ENCODE data around the gene KRTAP12-2. TPM values are rescaled to one million over a fixed set of nuclear protein-coding genes. Genes with fewer than 3 reads are reported as not detected.

The KRTAP12-2 gene
- total RNA-seq, 3 donors from 2014 or later, result not detected

GRCh38 chr21:44706706-44707581, 40.2 kb upstream of the KRTAP12-2 start:
- DNase-seq, result no peak
- no peak for ATAC-seq
- H3K4me1 Mint-ChIP-seq (ENCODE audit: low read depth), result peaks cover 27% of the 10 kb centered on the region
- H3K9me3 Mint-ChIP-seq, result peaks cover 11% of the 10 kb centered on the region
- peaks cover 85% of the 10 kb centered on the region for H3K27me3 Mint-ChIP-seq (ENCODE audit: low read depth)
- no peaks in the 10 kb centered on the region for H3K36me3 Mint-ChIP-seq (ENCODE audit: insufficient read depth)
- no peak overlapping the region for H3K4me3 Mint-ChIP-seq

- ATAC-seq (no peak), DNase-seq (no peak)
- H3K4me1 Mint-ChIP-seq (ENCODE audit: low read depth), result peaks cover 23% of the 10 kb centered on the region
- no peaks in the 10 kb centered on the region for H3K36me3 Mint-ChIP-seq (ENCODE audit: insufficient read depth)
- H3K27me3 Mint-ChIP-seq (ENCODE audit: low read depth), result peaks cover 86% of the 10 kb centered on the region
- H3K4me3 Mint-ChIP-seq, result no peak overlapping the region
- peaks cover 11% of the 10 kb centered on the region for H3K9me3 Mint-ChIP-seq
Measured at GRCh38 chr21:44706026-44706705, 39.4 kb upstream of the KRTAP12-2 start.

GRCh38 chr21:44704636-44705001, 37.9 kb upstream of the KRTAP12-2 start:
- Mint-ChIP-seq H3K4me1 (ENCODE audit: low read depth) (peaks cover 10% of the 10 kb centered on the region), H3K9me3 (peaks cover 11% of the 10 kb centered on the region), H3K27me3 (ENCODE audit: low read depth) (peaks cover 88% of the 10 kb centered on the region), H3K36me3 (ENCODE audit: insufficient read depth) (no peaks in the 10 kb centered on the region), H3K4me3 (no peak overlapping the region)
- no peak for DNase-seq
- no peak for ATAC-seq

- H3K36me3 Mint-ChIP-seq (ENCODE audit: insufficient read depth), result no peaks in the 10 kb centered on the region
- no peak overlapping the region for H3K4me3 Mint-ChIP-seq
- DNase-seq, result no peak
- peaks cover 4% of the 10 kb centered on the region for H3K4me1 Mint-ChIP-seq (ENCODE audit: low read depth)
- H3K27me3 Mint-ChIP-seq (ENCODE audit: low read depth), result peaks cover 85% of the 10 kb centered on the region
- no peak for ATAC-seq
- peaks cover 11% of the 10 kb centered on the region for H3K9me3 Mint-ChIP-seq
Measured at GRCh38 chr21:44703731-44704635, 37.3 kb upstream of the KRTAP12-2 start.

GRCh38 chr21:44702973-44703730, 36.4 kb upstream of the KRTAP12-2 start:
- ATAC-seq (no peak), DNase-seq (no peak)
- H3K36me3 Mint-ChIP-seq (ENCODE audit: insufficient read depth), result no peaks in the 10 kb centered on the region
- no peaks in the 10 kb centered on the region for H3K4me1 Mint-ChIP-seq (ENCODE audit: low read depth)
- no peak overlapping the region for H3K4me3 Mint-ChIP-seq
- H3K27me3 Mint-ChIP-seq (ENCODE audit: low read depth), result peaks cover 86% of the 10 kb centered on the region
- H3K9me3 Mint-ChIP-seq, result peaks cover 11% of the 10 kb centered on the region

GRCh38 chr21:44702111-44702972, 35.6 kb upstream of the KRTAP12-2 start:
- Mint-ChIP-seq H3K27me3 (ENCODE audit: low read depth) (peaks cover 87% of the 10 kb centered on the region), H3K9me3 (peaks cover 11% of the 10 kb centered on the region), H3K4me1 (ENCODE audit: low read depth) (no peaks in the 10 kb centered on the region), H3K36me3 (ENCODE audit: insufficient read depth) (no peaks in the 10 kb centered on the region), H3K4me3 (no peak overlapping the region)
- ATAC-seq (no peak), DNase-seq (no peak)

GRCh38 chr21:44701541-44701940, 34.8 kb upstream of the KRTAP12-2 start:
- ATAC-seq (no peak), DNase-seq (no peak)
- Mint-ChIP-seq H3K4me3 (no peak overlapping the region), H3K36me3 (ENCODE audit: insufficient read depth) (no peaks in the 10 kb centered on the region), H3K4me1 (ENCODE audit: low read depth) (no peaks in the 10 kb centered on the region), H3K9me3 (peaks cover 11% of the 10 kb centered on the region), H3K27me3 (ENCODE audit: low read depth) (peaks cover 87% of the 10 kb centered on the region)

GRCh38 chr21:44701023-44701400, 34.3 kb upstream of the KRTAP12-2 start:
- no peak for ATAC-seq
- Mint-ChIP-seq H3K4me3 (no peak overlapping the region), H3K9me3 (peaks cover 10% of the 10 kb centered on the region), H3K36me3 (ENCODE audit: insufficient read depth) (no peaks in the 10 kb centered on the region), H3K27me3 (ENCODE audit: low read depth) (peaks cover 84% of the 10 kb centered on the region), H3K4me1 (ENCODE audit: low read depth) (no peaks in the 10 kb centered on the region)
- DNase-seq, result no peak

- H3K4me1 Mint-ChIP-seq (ENCODE audit: low read depth), result peaks cover under 1% of the 10 kb centered on the region
- no peak for ATAC-seq
- H3K36me3 Mint-ChIP-seq (ENCODE audit: insufficient read depth), result no peaks in the 10 kb centered on the region
Measured at GRCh38 chr21:44700101-44701022, 33.6 kb upstream of the KRTAP12-2 start.

GRCh38 chr21:44699502-44700001, 32.8 kb upstream of the KRTAP12-2 start:
- Mint-ChIP-seq H3K27me3 (ENCODE audit: low read depth) (peaks cover 69% of the 10 kb centered on the region), H3K36me3 (ENCODE audit: insufficient read depth) (no peaks in the 10 kb centered on the region), H3K4me3 (no peak overlapping the region), H3K9me3 (no peaks in the 10 kb centered on the region), H3K4me1 (ENCODE audit: low read depth) (peaks cover 6% of the 10 kb centered on the region)
- ATAC-seq (no peak), DNase-seq (no peak)

More at GRCh38 chr21:44700101-44701022, 33.6 kb upstream of the KRTAP12-2 start:
- Mint-ChIP-seq H3K4me3 (no peak overlapping the region), H3K27me3 (ENCODE audit: low read depth) (peaks cover 77% of the 10 kb centered on the region), H3K9me3 (peaks cover 6% of the 10 kb centered on the region)
- no peak for DNase-seq

GRCh38 chr21:44697811-44698734, 31.3 kb upstream of the KRTAP12-2 start:
- Mint-ChIP-seq H3K36me3 (ENCODE audit: insufficient read depth) (no peaks in the 10 kb centered on the region), H3K27me3 (ENCODE audit: low read depth) (peaks cover 57% of the 10 kb centered on the region), H3K4me1 (ENCODE audit: low read depth) (peaks cover 10% of the 10 kb centered on the region), H3K4me3 (no peak overlapping the region), H3K9me3 (peaks cover 9% of the 10 kb centered on the region)
- DNase-seq, result no peak
- no peak for ATAC-seq
